NCI-H226 (cell line): ENCODE results near the gene ST8SIA1.

Source experiments
- DNase-seq: peaks from one replicate; pipeline ENCODE4 v3.0.0-alpha.2; 2015

The ST8SIA1 gene

DNA sequence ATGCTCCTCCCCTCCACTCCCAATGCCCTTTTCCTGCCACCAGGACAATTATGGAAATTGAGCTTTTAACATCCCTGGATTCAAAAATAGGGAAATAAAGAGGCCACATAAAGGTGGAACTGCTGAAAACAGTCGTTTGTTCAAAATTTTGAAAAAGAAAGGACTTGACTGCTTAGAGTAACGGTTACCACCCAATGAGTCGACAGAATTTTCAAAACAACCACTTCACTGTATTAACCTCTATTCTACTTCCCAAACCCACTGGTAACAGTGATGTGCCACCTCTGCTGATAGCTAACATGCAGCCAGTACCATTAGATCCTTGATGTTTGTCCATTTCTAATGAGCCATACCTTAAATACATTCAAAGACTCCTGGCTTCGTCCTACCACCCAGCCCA, 4.9 kb downstream of the ST8SIA1 start:
- DNase-seq, result no peak

DNA sequence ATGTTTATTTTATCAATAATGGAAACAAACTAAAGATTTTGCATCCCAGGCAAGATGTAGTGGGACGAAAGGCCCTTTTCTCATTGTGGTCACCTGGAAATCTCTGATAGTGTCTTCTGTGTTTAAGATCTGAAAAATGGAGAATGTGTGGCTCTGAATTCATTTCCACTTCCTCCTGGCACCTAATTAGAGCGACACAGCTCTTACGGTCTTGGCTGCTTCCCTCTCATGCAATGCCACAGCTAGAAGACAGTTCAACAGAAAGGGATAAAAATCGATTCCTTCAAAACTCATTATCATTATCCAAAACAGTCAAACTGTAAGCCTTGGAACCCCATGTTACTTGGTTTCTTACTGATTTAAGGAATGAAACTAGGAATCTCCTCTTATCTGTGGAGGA, 9.3 kb downstream of the ST8SIA1 start:
- DNase-seq, result no peak

DNA sequence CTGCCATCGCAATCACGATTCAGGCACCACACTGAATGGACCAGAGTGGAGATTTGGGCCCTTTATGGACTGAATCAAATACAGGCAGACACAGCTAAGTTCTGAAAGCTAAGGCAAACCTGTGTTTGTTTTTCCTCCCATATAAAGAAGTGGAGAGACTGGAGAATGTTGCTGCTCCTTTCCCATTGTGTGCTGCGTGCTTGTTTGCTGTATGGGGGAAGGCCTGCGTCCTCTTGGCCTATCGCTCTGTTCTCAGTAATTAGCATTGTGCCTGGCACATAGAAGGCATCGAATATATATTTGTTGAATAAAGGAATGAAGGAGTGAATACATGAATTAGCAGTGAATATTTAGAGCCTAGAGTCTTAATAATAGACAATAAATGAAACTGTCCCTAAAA, 12.4 kb downstream of the ST8SIA1 start:
- DNase-seq, result no peak

GRCh38 chr12:22321638-22322037, 12.9 kb downstream of the ST8SIA1 start:
- DNase-seq, result peak; percentile 7

GRCh38 chr12:22321018-22321605, 13.4 kb downstream of the ST8SIA1 start:
- no peak for DNase-seq

DNA sequence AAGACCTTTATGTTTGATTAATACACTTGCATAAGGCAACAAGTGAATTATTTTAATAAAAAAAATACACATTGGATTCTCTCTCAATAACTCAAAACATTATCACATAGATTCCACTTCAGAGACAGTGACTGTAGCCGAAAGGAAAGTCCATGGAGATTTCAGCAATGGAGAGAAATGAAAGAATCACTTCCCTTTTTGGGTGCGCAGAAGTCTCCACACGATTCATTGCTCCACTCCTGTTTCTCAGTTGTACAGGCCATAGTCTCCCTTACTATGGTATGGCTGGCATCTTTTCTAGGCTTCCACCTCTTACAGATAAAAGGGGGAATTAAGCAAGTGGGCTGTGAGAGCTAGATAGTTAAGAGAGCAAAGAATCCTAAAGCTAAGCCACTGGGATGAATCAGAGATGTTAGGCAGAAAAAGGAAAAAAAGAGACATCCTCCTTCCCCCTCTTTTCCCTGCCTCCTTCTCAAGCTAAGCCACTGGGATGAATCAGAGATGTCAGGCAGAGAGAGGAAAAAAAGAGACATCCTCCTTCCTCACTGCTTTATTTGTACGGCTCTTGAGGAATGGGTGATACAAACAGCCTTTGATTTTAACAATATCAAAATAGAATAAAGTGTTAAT, 16.3 kb downstream of the ST8SIA1 start:
- DNase-seq, result peak; percentile 59

GRCh38 chr12:22313963-22314330, 20.6 kb downstream of the ST8SIA1 start:
- no peak for DNase-seq

DNA sequence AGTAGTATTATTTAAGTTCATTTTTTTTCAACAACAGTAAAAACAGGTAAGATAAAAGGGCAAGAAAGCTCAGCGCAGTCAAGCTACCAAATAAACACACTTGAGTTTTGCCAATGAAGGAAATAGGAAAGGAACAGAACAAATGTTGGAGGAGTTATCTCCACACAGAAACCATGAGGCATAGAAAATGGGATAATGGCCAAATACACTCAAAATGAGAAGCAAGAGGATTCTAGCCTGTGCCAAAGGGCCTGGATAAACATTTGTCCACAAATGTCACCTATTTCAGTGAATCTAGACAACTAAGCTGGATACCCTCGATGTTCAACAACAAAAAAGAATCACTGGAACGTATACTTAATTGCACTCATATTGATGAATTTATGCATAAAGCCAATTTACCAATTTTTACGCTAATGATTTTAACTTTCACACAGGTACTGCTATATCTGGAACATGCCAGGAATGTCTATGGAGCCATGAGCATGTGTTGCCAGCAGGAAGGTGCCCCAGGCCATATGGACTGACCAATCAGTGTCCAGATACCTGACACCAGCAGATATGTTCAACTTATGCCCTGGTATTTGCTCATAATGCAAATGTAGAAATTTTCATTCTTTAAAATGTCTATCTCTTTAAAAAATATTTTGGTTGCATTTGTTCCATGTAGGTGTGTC, 21.1 kb downstream of the ST8SIA1 start:
- peak; percentile 18 for DNase-seq

DNA sequence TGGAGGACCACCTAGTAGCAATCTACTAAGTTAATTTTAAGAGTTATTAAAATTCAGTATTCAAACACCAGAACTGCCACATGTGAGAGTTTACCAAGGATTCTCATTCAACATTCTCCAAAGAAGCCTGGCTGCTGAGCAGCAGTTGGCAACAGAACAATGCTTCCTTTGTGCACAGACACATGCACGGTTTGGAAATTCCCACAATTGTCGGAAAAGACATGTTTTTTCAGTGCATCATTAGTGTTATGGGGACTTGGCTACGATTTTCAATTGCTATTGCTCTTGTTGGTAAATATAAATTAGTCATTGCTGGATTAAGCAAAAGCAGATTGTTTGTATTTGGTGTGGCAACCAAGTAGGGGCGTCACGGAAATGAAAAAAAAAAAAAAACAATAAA, 22.2 kb downstream of the ST8SIA1 start:
- DNase-seq, result no peak

GRCh38 chr12:22310709-22311108, 23.8 kb downstream of the ST8SIA1 start:
- DNase-seq, result no peak

DNA sequence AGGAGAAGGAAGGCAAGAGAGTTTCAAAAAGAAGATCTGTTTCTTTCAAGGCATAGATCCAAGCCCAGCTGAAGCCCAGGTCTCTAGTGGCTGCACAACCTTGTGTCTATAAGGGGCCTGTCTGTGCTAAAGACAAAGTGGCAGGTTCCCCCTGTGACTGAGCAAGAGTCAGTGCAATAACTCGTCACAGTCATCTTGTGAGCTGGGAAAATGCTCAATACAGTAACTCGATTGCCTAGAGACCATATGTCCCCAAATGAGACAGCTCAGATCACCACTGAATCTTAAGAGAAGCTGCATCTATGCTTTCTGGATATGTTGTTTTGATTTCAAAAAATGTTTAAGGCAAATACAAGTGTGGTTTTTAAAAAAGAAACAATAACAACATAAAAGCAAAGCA, 24.2 kb downstream of the ST8SIA1 start:
- no peak for DNase-seq

- no peak for DNase-seq
Observed at GRCh38 chr12:22307811-22308210, 26.7 kb downstream of the ST8SIA1 start.

DNA sequence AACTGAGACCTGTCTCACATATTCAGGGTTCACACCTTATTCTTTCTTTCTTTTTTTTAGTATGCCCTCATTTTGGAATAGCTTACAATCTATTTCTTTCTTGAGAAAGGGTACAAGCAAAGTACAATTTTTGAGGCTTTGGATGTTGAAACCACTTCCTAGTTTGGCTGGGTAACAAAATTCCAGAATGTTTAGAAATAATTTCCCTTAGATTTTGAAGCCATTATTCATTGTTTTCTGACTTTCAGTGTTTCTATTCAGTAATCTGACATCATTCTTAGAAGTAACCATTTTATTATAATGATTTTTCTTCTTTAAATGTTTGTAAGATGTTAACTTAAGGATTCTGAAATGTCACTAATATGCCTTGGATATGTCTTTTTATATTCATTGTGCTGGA, 28.2 kb downstream of the ST8SIA1 start:
- no peak for DNase-seq

DNA sequence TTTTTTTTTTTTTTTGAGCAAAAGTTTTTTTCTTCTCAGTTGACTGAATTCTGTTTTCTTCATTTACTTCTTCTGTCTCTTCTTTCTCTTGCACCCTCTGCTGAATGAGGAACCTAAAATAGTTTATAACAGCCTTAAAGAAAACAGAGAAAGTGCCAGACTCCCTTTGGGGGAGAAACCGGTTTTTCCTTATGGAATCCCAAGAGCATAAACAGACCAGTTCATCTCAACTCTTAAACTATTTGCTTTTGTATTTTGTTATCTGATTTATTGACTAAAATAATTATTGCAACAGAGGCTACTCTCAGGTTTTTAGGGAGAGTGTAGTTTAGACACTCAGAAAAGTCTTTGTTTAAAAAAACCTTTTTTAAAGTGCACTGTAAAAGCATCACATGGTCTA, 30.2 kb downstream of the ST8SIA1 start:
- DNase-seq, result no peak

- no peak for DNase-seq
Observed at GRCh38 chr12:22299294-22299912, 35.1 kb downstream of the ST8SIA1 start.

GRCh38 chr12:22289250-22289649, 45.3 kb downstream of the ST8SIA1 start:
- no peak for DNase-seq

DNA sequence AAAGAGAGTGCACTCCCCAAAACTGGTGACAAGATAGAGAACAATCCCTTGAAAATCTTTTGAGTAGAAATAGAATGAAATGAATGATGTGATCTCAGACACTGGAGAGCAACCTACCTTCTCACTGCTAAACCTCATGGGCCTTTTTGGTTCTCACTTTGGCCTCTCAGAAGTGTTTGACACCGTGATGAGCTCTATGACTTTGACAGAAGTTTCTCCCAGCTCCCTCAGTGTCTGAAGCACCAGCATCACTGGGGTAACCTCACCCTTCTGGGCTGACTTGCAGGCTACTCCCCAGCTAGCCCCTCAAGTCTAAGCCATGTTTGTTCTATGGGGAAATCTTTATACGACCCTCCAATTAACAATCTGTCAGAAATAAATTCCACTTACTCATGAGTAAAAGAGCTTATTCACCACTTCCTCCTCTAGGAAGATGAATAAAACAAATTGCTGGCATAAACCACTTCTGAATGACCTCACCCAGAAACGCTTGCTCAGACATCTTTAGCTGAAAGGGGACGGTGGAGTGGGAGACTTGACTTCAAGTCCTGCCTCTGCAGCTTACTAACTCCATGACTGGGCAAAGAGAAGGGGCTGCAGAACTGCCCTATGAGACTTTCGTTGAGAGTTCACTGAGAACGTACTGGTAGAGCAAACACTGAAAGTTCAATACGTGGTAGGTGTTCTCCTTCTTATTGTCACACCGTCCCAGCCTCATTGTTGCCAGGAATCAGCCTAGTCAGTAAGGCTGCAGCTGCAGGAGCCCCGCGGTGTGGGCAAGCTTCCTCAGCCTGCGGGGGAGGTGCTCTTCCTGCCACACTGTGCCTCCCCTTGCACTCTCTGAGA, 46.5 kb downstream of the ST8SIA1 start:
- DNase-seq, result peak; percentile 55

GRCh38 chr12:22287101-22287500, 47.4 kb downstream of the ST8SIA1 start:
- no peak for DNase-seq

DNA sequence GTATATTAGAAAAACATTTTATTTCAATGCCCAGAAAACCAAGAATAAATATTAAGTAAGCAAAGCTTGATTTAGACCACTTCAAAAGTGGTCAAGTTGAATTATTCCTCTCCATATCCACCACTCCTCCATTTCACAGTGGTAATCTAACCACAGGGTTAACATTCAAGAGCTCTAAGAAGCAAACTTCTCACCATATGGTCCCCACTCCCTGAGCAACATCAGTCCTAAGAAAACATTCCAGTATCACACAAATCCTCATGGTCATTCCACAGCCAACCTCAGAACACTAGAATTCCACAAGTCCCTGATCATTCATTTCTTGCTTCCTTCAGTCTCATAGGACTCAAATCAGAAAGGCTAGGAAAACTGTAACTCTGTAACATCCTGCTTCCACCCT, 47.9 kb downstream of the ST8SIA1 start:
- peak; percentile 44 for DNase-seq

DNA sequence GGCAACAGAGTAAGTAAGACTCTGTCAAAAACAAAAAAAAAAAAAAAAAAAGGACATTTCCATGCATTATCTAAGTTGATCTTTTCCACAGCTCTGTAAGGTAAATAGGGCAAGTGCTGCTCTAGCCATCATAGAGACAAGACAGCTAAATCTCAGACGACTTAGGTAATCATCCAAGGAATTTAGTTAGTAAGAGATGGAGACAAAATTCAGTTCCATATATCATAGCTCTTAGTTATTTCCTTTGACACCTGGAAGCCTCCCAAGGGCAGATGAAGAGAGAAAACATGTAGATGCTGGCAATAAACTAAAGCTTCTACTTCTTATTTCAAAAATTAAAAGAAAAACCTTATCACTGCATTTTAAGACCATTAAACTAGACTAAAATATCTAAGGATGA, 48.7 kb downstream of the ST8SIA1 start:
- DNase-seq, result peak; percentile 33

- peak; percentile 64 for DNase-seq
Observed at GRCh38 chr12:22284871-22285270, 49.6 kb downstream of the ST8SIA1 start.

DNA sequence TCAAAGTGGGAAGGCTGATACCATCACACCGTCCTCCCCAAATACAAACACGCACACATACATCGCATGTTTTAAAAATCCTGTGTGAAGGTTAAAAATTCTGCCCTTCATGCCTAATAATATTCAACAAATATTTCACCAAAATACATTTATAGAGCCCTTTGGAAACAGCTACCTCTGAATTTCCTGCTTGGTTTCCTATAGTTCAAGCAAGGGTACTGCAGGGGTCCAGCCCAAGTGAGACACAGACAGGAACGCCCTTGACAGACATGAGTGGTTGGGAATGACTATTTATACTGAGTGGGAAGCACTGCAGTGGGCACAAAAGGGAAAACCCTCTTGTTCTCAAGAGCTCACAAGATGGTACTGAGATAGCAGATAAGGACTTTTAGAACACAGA, 51.0 kb downstream of the ST8SIA1 start:
- no peak for DNase-seq

DNA sequence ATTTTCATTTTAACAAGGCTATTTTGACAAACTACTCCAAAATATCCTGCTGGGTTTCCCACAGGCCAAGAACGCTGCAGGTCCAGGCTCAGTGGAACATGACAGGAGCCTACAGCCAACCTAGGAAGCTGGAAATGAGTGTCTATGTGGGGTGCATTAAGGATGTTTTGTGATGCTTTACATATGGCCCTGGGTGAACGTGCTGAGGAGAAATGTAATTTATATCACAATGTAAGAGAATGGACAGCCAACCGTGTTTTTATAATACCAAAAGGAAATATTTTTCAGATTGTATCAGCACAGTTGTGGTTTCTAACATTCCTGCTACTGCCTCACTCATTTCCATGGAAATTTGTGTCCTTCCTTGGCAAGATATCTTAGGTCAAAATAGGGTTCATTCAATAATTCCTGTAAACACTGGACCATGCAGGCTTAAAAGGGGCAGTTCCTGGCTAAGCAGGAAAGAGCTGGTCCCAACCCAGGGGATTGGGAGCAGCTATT, 51.5 kb downstream of the ST8SIA1 start:
- peak; percentile 76 for DNase-seq
